BE2C (cell line): ENCODE data around the gene SOX9.

Experiments used
- DNase-seq: peaks from one replicate; pipeline ENCODE4 v3.0.0-alpha.2; 2020
- H3K27me3 ChIP-seq: fragments of 250-450 bp; sonication (Bioruptor Pico); 2 replicates; pipeline ENCODE4 v1.5.1; 2020; ENCODE audit warnings: mild to moderate bottlenecking
- H3K36me3 ChIP-seq: fragments of 250-450 bp; sonication (Bioruptor Pico); 2 replicates; pipeline ENCODE4 v1.5.1; 2020; ENCODE audit warnings: mild to moderate bottlenecking
- H3K4me1 ChIP-seq: fragments of 250-450 bp; sonication (Bioruptor Pico); 2 replicates; pipeline ENCODE4 v1.5.1; 2020
- H3K4me3 ChIP-seq: 2 replicates; pipeline ENCODE4 v1.5.1; 2011; ENCODE audit warnings: low read depth, low read length
- H3K9me3 ChIP-seq: fragments of 250-450 bp; sonication (Bioruptor Pico); 2 replicates; pipeline ENCODE4 v1.5.1; 2020
- CTCF ChIP-seq: IDR thresholded peaks from 2 replicates; pipeline ENCODE4 v1.5.1; 2012; ENCODE audit warnings: mild to moderate bottlenecking, low read depth, low read length

SOX9 gene

GRCh38 chr17:72163474-72163873 lies 42.7 kb downstream of the SOX9 start:
- H3K9me3 ChIP-seq: no peaks in the 10 kb centered on the region
- no peak for TF ChIP-seq CTCF
- H3K36me3 ChIP-seq: no peaks in the 10 kb centered on the region
- H3K4me3 ChIP-seq: no peak overlapping the region
- H3K4me1 ChIP-seq: no peaks in the 10 kb centered on the region
- no peak for DNase-seq
- H3K27me3 ChIP-seq: no peaks in the 10 kb centered on the region

GRCh38 chr17:72164158-72164739 lies 43.4 kb downstream of the SOX9 start:
- TF ChIP-seq CTCF: no peak
- no peaks in the 10 kb centered on the region for H3K4me1 ChIP-seq
- H3K4me3 ChIP-seq: no peak overlapping the region
- no peaks in the 10 kb centered on the region for H3K36me3 ChIP-seq
- DNase-seq: no peak
- H3K9me3 ChIP-seq: no peaks in the 10 kb centered on the region
- no peaks in the 10 kb centered on the region for H3K27me3 ChIP-seq

- no peak for DNase-seq
- H3K36me3 ChIP-seq: no peaks in the 10 kb centered on the region
- no peak for TF ChIP-seq CTCF
- H3K27me3 ChIP-seq: no peaks in the 10 kb centered on the region
- H3K4me1 ChIP-seq: no peaks in the 10 kb centered on the region
- H3K4me3 ChIP-seq: no peak overlapping the region
- H3K9me3 ChIP-seq: no peaks in the 10 kb centered on the region
These were observed 44.5 kb downstream of the SOX9 start for GRCh38 chr17:72165192-72165866.

GRCh38 chr17:72165867-72166439 lies 45.1 kb downstream of the SOX9 start:
- Histone ChIP-seq H3K27me3 (no peaks in the 10 kb centered on the region), H3K4me3 (no peak overlapping the region), H3K4me1 (no peaks in the 10 kb centered on the region), H3K36me3 (no peaks in the 10 kb centered on the region), H3K9me3 (no peaks in the 10 kb centered on the region)
- TF ChIP-seq CTCF: no peak
- no peak for DNase-seq

- H3K4me1 ChIP-seq: no peaks in the 10 kb centered on the region
- no peak overlapping the region for H3K4me3 ChIP-seq
- no peaks in the 10 kb centered on the region for H3K36me3 ChIP-seq
- TF ChIP-seq CTCF: no peak
- no peaks in the 10 kb centered on the region for H3K27me3 ChIP-seq
- no peak for DNase-seq
- no peaks in the 10 kb centered on the region for H3K9me3 ChIP-seq
These were observed 46.8 kb downstream of the SOX9 start for GRCh38 chr17:72167593-72167992.

- no peak for DNase-seq
- Histone ChIP-seq H3K4me3 (no peak overlapping the region), H3K9me3 (no peaks in the 10 kb centered on the region), H3K4me1 (no peaks in the 10 kb centered on the region), H3K27me3 (no peaks in the 10 kb centered on the region), H3K36me3 (no peaks in the 10 kb centered on the region)
- no peak for TF ChIP-seq CTCF
These were observed 49.0 kb downstream of the SOX9 start for GRCh38 chr17:72169823-72170222.
